HepG2 (cell line): ENCODE data around the gene VPS26A. TPM values are rescaled to one million over a fixed set of nuclear protein-coding genes. Genes with fewer than 3 reads are reported as not detected.

Experiments
- CCAR2 ChIP-seq: fragments of 200-400 bp; formaldehyde crosslinking; optimal IDR thresholded peaks from 2 replicates; pipeline ENCODE3; 2018; ENCODE audit warnings: low read depth, mild to moderate bottlenecking, low read length, moderate library complexity
- NAIF1 ChIP-seq: sonication (generic); formaldehyde crosslinking; IDR thresholded peaks from 2 replicates; pipeline ENCODE4 v1.5.0; 2020; ENCODE audit warnings: mild to moderate bottlenecking, missing genetic modification reagents, borderline replicate concordance
- PAWR ChIP-seq: sonication (generic); formaldehyde crosslinking; IDR thresholded peaks from 2 replicates; pipeline ENCODE4 v1.4.0; 2020; ENCODE audit warnings: missing genetic modification reagents, mild to moderate bottlenecking, borderline replicate concordance
- RBAK ChIP-seq: sonication (generic); formaldehyde crosslinking; IDR thresholded peaks from 2 replicates; pipeline ENCODE4 v1.5.1; 2020; ENCODE audit warnings: mild to moderate bottlenecking, missing genetic modification reagents
- RFXAP ChIP-seq: sonication (generic); formaldehyde crosslinking; IDR thresholded peaks from 2 replicates; pipeline ENCODE4 v1.4.0; 2020; ENCODE audit warnings: missing genetic modification reagents, borderline replicate concordance
- ZMAT3 ChIP-seq: sonication (generic); formaldehyde crosslinking; conservative IDR thresholded peaks from 2 replicates; pipeline ENCODE4 v1.7.0; 2021; ENCODE audit warnings: missing genetic modification reagents
- ZNF34 ChIP-seq: sonication (generic); formaldehyde crosslinking; IDR thresholded peaks from 2 replicates; pipeline ENCODE4 v1.4.0; 2020; ENCODE audit warnings: mild to moderate bottlenecking, missing genetic modification reagents, borderline replicate concordance
- ZNF382 ChIP-seq: sonication (generic); formaldehyde crosslinking; IDR thresholded peaks from 2 replicates; pipeline ENCODE4 v1.5.0; 2020; ENCODE audit warnings: missing genetic modification reagents, mild to moderate bottlenecking, borderline replicate concordance
- ZNF792 ChIP-seq: IDR thresholded peaks from 2 replicates; pipeline ENCODE4 v1.6.1; 2016
- polyA plus RNA-seq, 8 experiments: library from polyadenylated mRNA; depleted of rRNA in 3 of 8; stranded (reverse) in 7 of 8; unstranded in 1 of 8; fragments of >200 nt; fragmentation: Illumina TruSeq in 4 of 8; extraction: Trizol in 4 of 8; gene quantifications; 2 replicates each; pipeline versions ENCODE4 v1.2.1 to v1.2.3, GENCODE V29; 2011 to 2016; ENCODE audit warnings: low read depth in 4 of 8, missing spikeins in 1 of 8, mixed read lengths in 1 of 8; ENCODE audit not compliant: insufficient read depth in 1 of 8
- total RNA-seq, 5 experiments: library from RNA; depleted of rRNA; stranded (reverse); fragments of >200 nt; fragmentation: Illumina TruSeq; extraction: Trizol; gene quantifications; 2 replicates each; pipeline ENCODE4 v1.2.3, GENCODE V29; 2016; ENCODE audit warnings: low read depth in 1 of 5
- TF ChIP-seq, protein P1 (sequence below), 2 experiments: sonication (generic) in 1 of 2; formaldehyde crosslinking in 1 of 2; IDR thresholded peaks; 2 replicates each; pipeline versions ENCODE4 v1.4.0 to v1.6.1; 2016 to 2020; ENCODE audit warnings: borderline replicate concordance in 1 of 2, low read depth in 1 of 2, mild to moderate bottlenecking in 1 of 2, missing genetic modification reagents in 1 of 2
- TF ChIP-seq, protein P2 (sequence below): sonication (generic); formaldehyde crosslinking; conservative IDR thresholded peaks from 2 replicates; pipeline ENCODE4 v1.8.0; 2022; ENCODE audit warnings: missing genetic modification reagents
- TF ChIP-seq, protein P3 (sequence below), 2 experiments: fragments of 450-650 bp in 1 of 2; sonication (generic) in 1 of 2; formaldehyde crosslinking; IDR thresholded peaks; 2 replicates each; pipeline versions ENCODE4 v1.5.0 to v1.8.0; 2020 to 2022; ENCODE audit warnings: mild to moderate bottlenecking in 1 of 2, missing genetic modification reagents in 1 of 2
- TF ChIP-seq, protein P4 (sequence below): sonication (generic); formaldehyde crosslinking; IDR thresholded peaks from 2 replicates; pipeline ENCODE4 v1.5.0; 2020; ENCODE audit warnings: missing genetic modification reagents

The VPS26A gene
- total and polyA plus RNA-seq, 2 of the 13 experiments (the other 11 are each of a cell fraction or from before 2014, with no cell fraction given), result 12.9 to 32.6 TPM

DNA sequence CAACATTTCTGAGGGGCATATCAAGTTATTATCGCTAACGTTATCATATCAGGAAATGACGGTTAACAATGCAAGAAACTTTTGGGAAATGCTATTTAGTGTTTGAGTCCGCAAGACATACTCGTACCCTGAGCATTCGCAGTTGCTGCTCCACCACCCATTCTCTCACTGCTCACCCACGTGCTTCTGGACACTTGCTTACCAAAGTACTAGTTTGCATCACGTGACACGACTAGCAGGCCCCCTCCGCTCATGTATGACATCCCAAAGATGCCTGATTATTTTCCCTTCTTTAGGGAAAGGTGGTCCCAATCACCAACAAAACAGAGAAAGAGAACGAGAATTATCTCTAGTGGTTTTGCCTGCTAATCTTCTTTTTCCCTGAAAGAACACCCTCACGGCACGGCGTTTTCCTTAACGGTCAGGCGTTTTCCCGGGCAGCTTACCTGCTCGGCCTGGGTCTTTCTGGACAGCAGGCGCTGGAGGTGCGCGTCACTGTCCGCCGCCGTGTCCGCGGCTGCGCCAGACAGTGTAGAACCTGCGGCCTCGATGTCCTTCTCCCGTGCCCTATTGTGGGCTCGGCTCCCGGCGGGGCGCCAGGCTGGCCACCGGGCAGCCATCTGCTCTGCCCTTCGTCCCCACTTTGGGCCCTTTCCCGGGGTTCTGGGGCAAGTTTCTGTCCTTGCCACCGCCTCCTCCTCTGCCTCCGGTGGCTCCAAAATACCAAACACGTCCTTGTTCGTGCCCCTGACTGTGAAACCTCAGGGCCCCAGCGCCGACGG, 56.0 kb downstream of the VPS26A start, which contains the start of gene SUPV3L1 (continued):
- TF ChIP-seq, protein P1, sequence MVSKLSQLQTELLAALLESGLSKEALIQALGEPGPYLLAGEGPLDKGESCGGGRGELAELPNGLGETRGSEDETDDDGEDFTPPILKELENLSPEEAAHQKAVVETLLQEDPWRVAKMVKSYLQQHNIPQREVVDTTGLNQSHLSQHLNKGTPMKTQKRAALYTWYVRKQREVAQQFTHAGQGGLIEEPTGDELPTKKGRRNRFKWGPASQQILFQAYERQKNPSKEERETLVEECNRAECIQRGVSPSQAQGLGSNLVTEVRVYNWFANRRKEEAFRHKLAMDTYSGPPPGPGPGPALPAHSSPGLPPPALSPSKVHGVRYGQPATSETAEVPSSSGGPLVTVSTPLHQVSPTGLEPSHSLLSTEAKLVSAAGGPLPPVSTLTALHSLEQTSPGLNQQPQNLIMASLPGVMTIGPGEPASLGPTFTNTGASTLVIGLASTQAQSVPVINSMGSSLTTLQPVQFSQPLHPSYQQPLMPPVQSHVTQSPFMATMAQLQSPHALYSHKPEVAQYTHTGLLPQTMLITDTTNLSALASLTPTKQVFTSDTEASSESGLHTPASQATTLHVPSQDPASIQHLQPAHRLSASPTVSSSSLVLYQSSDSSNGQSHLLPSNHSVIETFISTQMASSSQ (IDR thresholded peaks at IDR 0.05; ENCODE audit: low read depth), result 0 out of 2 replicates have a peak, but pooled peaks have one; percentile 49
- TF ChIP-seq, protein P1 (CRISPR knock-in tag; IDR thresholded peaks at IDR 0.05; ENCODE audit: borderline replicate concordance), result peak; percentile 28; the same call in 1 of the 2 replicates
- no peak for TF ChIP-seq CCAR2
- no peak for TF ChIP-seq ZNF34 (CRISPR knock-in tag)
- TF ChIP-seq NAIF1 (CRISPR knock-in tag), result peak; percentile 98
- TF ChIP-seq, protein P2, sequence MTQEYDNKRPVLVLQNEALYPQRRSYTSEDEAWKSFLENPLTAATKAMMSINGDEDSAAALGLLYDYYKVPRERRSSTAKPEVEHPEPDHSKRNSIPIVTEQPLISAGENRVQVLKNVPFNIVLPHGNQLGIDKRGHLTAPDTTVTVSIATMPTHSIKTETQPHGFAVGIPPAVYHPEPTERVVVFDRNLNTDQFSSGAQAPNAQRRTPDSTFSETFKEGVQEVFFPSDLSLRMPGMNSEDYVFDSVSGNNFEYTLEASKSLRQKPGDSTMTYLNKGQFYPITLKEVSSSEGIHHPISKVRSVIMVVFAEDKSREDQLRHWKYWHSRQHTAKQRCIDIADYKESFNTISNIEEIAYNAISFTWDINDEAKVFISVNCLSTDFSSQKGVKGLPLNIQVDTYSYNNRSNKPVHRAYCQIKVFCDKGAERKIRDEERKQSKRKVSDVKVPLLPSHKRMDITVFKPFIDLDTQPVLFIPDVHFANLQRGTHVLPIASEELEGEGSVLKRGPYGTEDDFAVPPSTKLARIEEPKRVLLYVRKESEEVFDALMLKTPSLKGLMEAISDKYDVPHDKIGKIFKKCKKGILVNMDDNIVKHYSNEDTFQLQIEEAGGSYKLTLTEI (CRISPR knock-in tag), result no peak
- TF ChIP-seq, protein P3, sequence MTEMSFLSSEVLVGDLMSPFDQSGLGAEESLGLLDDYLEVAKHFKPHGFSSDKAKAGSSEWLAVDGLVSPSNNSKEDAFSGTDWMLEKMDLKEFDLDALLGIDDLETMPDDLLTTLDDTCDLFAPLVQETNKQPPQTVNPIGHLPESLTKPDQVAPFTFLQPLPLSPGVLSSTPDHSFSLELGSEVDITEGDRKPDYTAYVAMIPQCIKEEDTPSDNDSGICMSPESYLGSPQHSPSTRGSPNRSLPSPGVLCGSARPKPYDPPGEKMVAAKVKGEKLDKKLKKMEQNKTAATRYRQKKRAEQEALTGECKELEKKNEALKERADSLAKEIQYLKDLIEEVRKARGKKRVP (CRISPR knock-in tag; IDR thresholded peaks at IDR 0.05), result peak in 1 of 2 experiments; percentile 65; a peak in 2 of 4 replicates
- TF ChIP-seq ZNF382, result no peak
- TF ChIP-seq, protein P4, sequence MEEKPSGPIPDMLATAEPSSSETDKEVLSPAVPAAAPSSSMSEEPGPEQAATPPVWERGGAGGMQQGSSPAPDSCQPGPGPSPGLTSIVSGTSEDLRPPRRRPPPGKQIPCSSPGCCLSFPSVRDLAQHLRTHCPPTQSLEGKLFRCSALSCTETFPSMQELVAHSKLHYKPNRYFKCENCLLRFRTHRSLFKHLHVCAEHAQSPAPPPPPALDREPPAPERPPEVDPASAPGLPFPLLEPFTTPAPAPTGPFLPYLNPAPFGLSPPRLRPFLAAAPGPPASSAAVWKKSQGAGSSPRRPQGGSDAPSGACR, result no peak
- 0 out of 2 replicates have a peak, but pooled peaks have one; percentile 50 for TF ChIP-seq ZMAT3
- peak; percentile 24; the same call in 1 of the 2 replicates for TF ChIP-seq RFXAP (CRISPR knock-in tag)
- no peak for TF ChIP-seq RBAK (CRISPR knock-in tag)
- TF ChIP-seq ZNF792, result peak; percentile 66
- no peak; the same call in 1 of the 2 replicates for TF ChIP-seq PAWR (CRISPR knock-in tag)
